ENCODE results near the gene ESAM. TPM values are rescaled to one million over a fixed set of nuclear protein-coding genes. Genes with fewer than 3 reads are reported as not detected.

ESAM gene
- total RNA-seq, 4 donors from 2014 or later: 18.6 to 45.9 (median 33.0) TPM

GRCh38 chr11:124732230-124732629 lies 29.9 kb downstream of the ESAM start:
- no peaks in the 10 kb centered on the region for H3K27me3 ChIP-seq
- 75 to 81% methylated on average over 4 of the region's 4 CpGs for WGBS, 2 donors
- no peak overlapping the region for H3K27ac ChIP-seq

GRCh38 chr11:124729571-124729970 lies 32.5 kb downstream of the ESAM start:
- Histone ChIP-seq H3K4me3 (no peak overlapping the region), H3K27ac (no peak overlapping the region), H3K4me1 (peaks cover 0 to 9% (median 0%) of the 10 kb centered on the region in 4 donors), H3K9me3 (no peaks in the 10 kb centered on the region), H3K36me3 (no peaks in the 10 kb centered on the region), H3K27me3 (peaks cover 0 to 23% of the 10 kb centered on the region in 2 donors)
- 82 to 89% methylated on average over 4 of the region's 4 CpGs for WGBS, 2 donors
- DNase-seq (ENCODE audit: low spot score in 2 of 2): no peak
- TF ChIP-seq POLR2A (IDR thresholded peaks at IDR 0.05) (no peak), EP300 (IDR thresholded peaks at IDR 0.05) (no peak), CTCF (IDR thresholded peaks at IDR 0.05) (no peak)

More at GRCh38 chr11:124732230-124732629, 29.9 kb downstream of the ESAM start:
- DNase-seq (ENCODE audit: low spot score in 2 of 2): peak in 1 of 2 donors; percentile 38
- H3K4me3 ChIP-seq: no peak overlapping the region
- no peaks in the 10 kb centered on the region for H3K4me1 ChIP-seq
- no peaks in the 10 kb centered on the region for H3K36me3 ChIP-seq
- TF ChIP-seq EP300 (IDR thresholded peaks at IDR 0.05) (no peak), CTCF (IDR thresholded peaks at IDR 0.05) (no peak), POLR2A (IDR thresholded peaks at IDR 0.05) (no peak)
- no peaks in the 10 kb centered on the region for H3K9me3 ChIP-seq

- Histone ChIP-seq H3K9me3 (no peaks in the 10 kb centered on the region), H3K4me3 (no peak overlapping the region), H3K4me1 (peaks cover 0 to 9% (median 0%) of the 10 kb centered on the region in 4 donors), H3K27me3 (peaks cover 0 to 36% of the 10 kb centered on the region in 2 donors), H3K36me3 (no peaks in the 10 kb centered on the region), H3K27ac (no peak overlapping the region)
- DNase-seq (ENCODE audit: low spot score in 2 of 2): no peak
- TF ChIP-seq CTCF (IDR thresholded peaks at IDR 0.05) (no peak), POLR2A (IDR thresholded peaks at IDR 0.05) (no peak), EP300 (IDR thresholded peaks at IDR 0.05) (no peak)
- WGBS, 2 donors: 71 to 72% methylated on average over 2 of the region's 2 CpGs
These were observed 34.0 kb downstream of the ESAM start for GRCh38 chr11:124728134-124728533.

GRCh38 chr11:124727474-124727873 lies 34.6 kb downstream of the ESAM start:
- WGBS, 2 donors: 68 to 71% methylated on average over 4 of the region's 4 CpGs
- DNase-seq (ENCODE audit: low spot score in 2 of 2): no peak
- H3K4me1 ChIP-seq: peaks cover 0 to 9% (median 0%) of the 10 kb centered on the region in 4 donors
- TF ChIP-seq CTCF (IDR thresholded peaks at IDR 0.05): no peak
- peaks cover 0 to 43% of the 10 kb centered on the region in 2 donors for H3K27me3 ChIP-seq
- H3K36me3 ChIP-seq: no peaks in the 10 kb centered on the region
- no peak overlapping the region for H3K27ac ChIP-seq
- no peak overlapping the region for H3K4me3 ChIP-seq
- H3K9me3 ChIP-seq: no peaks in the 10 kb centered on the region

GRCh38 chr11:124725719-124726105 lies 36.4 kb downstream of the ESAM start:
- no peak overlapping the region for H3K27ac ChIP-seq
- H3K9me3 ChIP-seq: no peaks in the 10 kb centered on the region
- no peak overlapping the region for H3K4me3 ChIP-seq
- 18 to 23% methylated on average over 6 of the region's 6 CpGs for WGBS, 2 donors
- DNase-seq (ENCODE audit: low spot score in 2 of 2): no peak
- TF ChIP-seq POLR2A (IDR thresholded peaks at IDR 0.05): no peak
- TF ChIP-seq CTCF (IDR thresholded peaks at IDR 0.05): no peak
- TF ChIP-seq EP300 (IDR thresholded peaks at IDR 0.05): no peak
- peaks cover 0 to 9% (median 0%) of the 10 kb centered on the region in 4 donors for H3K4me1 ChIP-seq
- no peaks in the 10 kb centered on the region for H3K36me3 ChIP-seq
- H3K27me3 ChIP-seq: peaks cover 0 to 60% of the 10 kb centered on the region in 2 donors

Measured in tibial nerve (tissue), 4 donors.